ENCODE data around the gene FBN3.

FBN3 gene

GRCh38 chr19:8126511-8126910, 22.9 kb downstream of the FBN3 start:
- ChIA-PET CTCF (no interaction called here), POLR2A (no interaction called here)
- peaks cover 0 to 3% of the 10 kb centered on the region in 2 experiments; a peak in 1 of 3 replicates for H3K36me3 ChIP-seq (ENCODE audit: control insufficient read depth in 2 of 2, insufficient read depth in 1 of 2, low read length in 2 of 2)

GRCh38 chr19:8126008-8126407, 23.4 kb downstream of the FBN3 start:
- H3K9me3 ChIP-seq (ENCODE audit: control insufficient read depth, insufficient read depth, low read depth, low read length) = no peaks in the 10 kb centered on the region
- peaks cover 0 to 3% of the 10 kb centered on the region in 2 experiments; a peak in 1 of 3 replicates for H3K36me3 ChIP-seq (ENCODE audit: control insufficient read depth in 2 of 2, insufficient read depth in 1 of 2, low read length in 2 of 2)
- no peak overlapping the region for H3K27ac ChIP-seq (ENCODE audit: extremely low read depth, low read depth, low read length)
- CTCF ChIA-PET = no interaction called here
- POLR2A ChIA-PET = no interaction called here
- no peak overlapping the region for H3K4me3 ChIP-seq (ENCODE audit: low read depth, low read length)
- H3K4me1 ChIP-seq (ENCODE audit: control insufficient read depth, insufficient read depth, low read length) = peaks cover 2% of the 10 kb centered on the region; the same call in 1 of the 2 replicates
- TF ChIP-seq BCL6B (tag by site-specific recombination; IDR thresholded peaks at IDR 0.05) = no peak
- TF ChIP-seq RBAK (tag by site-specific recombination; IDR thresholded peaks at IDR 0.05) = no peak
- no peak for TF ChIP-seq GLIS1 (tag by site-specific recombination; IDR thresholded peaks at IDR 0.05)
- no peak for TF ChIP-seq BCL11A (tag by site-specific recombination; IDR thresholded peaks at IDR 0.05; ENCODE audit: low read depth)
- no peak for TF ChIP-seq ZNF555 (tag by site-specific recombination; conservative IDR thresholded peaks at IDR 0.05)
- TF ChIP-seq TSHZ1 (tag by site-specific recombination; IDR thresholded peaks at IDR 0.05; ENCODE audit: borderline replicate concordance) = no peak
- TF ChIP-seq ZBTB11 (tag by site-specific recombination; conservative IDR thresholded peaks at IDR 0.05; ENCODE audit: low read depth) = no peak
- no peak for TF ChIP-seq ZNF362 (tag by site-specific recombination; IDR thresholded peaks at IDR 0.05)
- no peak for TF ChIP-seq SCRT2 (tag by site-specific recombination; IDR thresholded peaks at IDR 0.05)

More at GRCh38 chr19:8126511-8126910, 22.9 kb downstream of the FBN3 start:
- H3K4me1 ChIP-seq (ENCODE audit: control insufficient read depth, insufficient read depth, low read length) = peaks cover 2% of the 10 kb centered on the region; the same call in 1 of the 2 replicates
- no peak overlapping the region for H3K4me3 ChIP-seq (ENCODE audit: low read depth, low read length)
- no peak overlapping the region for H3K27ac ChIP-seq (ENCODE audit: extremely low read depth, low read depth, low read length)
- no peaks in the 10 kb centered on the region for H3K9me3 ChIP-seq (ENCODE audit: control insufficient read depth, insufficient read depth, low read depth, low read length)
- no peak for TF ChIP-seq GFI1B (tag by site-specific recombination; IDR thresholded peaks at IDR 0.05)
- TF ChIP-seq ZNF155 (tag by site-specific recombination; IDR thresholded peaks at IDR 0.05) = no peak
- TF ChIP-seq ZNF311 (tag by site-specific recombination; IDR thresholded peaks at IDR 0.05; ENCODE audit: borderline replicate concordance) = no peak
- no peak for TF ChIP-seq PATZ1 (tag by site-specific recombination; IDR thresholded peaks at IDR 0.05)
- no peak for TF ChIP-seq SCRT1 (tag by site-specific recombination; IDR thresholded peaks at IDR 0.05; ENCODE audit: borderline replicate concordance)
- TF ChIP-seq PBX3 (CRISPR knock-in tag; IDR thresholded peaks at IDR 0.05) = no peak
- no peak for TF ChIP-seq ZNF654 (tag by site-specific recombination; IDR thresholded peaks at IDR 0.05; ENCODE audit: low read depth)
- TF ChIP-seq ZNF2 (tag by site-specific recombination; IDR thresholded peaks at IDR 0.05) = no peak
- TF ChIP-seq ZNF513 (tag by site-specific recombination; IDR thresholded peaks at IDR 0.05) = no peak
- TF ChIP-seq ZNF629 (tag by site-specific recombination; IDR thresholded peaks at IDR 0.05) = no peak

Measured in HEK293 (cell line).